GM18909 (cell line): Measurements from ENCODE around the gene ADAM12.
"Not testable (repeated sequence)": the region's sequence is repeated elsewhere in the genome, so short reads cannot be mapped to it uniquely, and the experiment has no call there.

ENCODE experiments used
- ATAC-seq: cut with Tn5 transposase; IDR thresholded peaks from one replicate; pipeline ENCODE4 v1.9.1; 2021; ENCODE audit warnings: mild to moderate bottlenecking; ENCODE audit not compliant: unreplicated experiment, poor library complexity

The ADAM12 gene

DNA sequence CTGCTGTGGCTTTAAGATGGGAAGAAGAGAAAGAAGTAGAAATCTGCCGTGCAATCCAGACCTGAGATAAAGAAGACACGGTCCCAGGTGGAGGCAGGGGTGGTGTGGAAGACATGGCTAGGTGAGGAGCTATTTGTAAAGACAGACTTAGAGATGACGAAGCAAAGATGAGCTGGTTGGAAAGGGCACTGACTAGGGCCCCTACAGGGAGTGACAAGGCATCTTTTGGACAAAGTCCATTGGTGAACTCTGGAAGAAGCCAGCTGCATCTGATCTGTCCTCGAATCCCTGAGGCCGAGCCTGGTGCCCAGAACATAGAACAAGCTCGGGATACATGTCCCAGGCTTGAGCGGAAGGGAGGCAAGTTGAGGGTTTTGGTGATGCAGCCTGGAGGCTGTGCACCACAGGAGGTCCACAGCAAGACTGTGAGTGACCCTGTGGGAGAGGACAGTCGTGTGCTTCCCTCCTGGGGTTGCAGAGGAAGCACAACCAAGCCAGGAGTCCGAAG, 191.2 kb downstream of the ADAM12 start:
- no peak for ATAC-seq

GRCh38 chr10:126196281-126196680, 192.0 kb downstream of the ADAM12 start:
- no peak for ATAC-seq

GRCh38 chr10:126191192-126191591, 197.1 kb downstream of the ADAM12 start:
- no peak for ATAC-seq

GRCh38 chr10:126188679-126189200, 199.5 kb downstream of the ADAM12 start:
- ATAC-seq = no peak

DNA sequence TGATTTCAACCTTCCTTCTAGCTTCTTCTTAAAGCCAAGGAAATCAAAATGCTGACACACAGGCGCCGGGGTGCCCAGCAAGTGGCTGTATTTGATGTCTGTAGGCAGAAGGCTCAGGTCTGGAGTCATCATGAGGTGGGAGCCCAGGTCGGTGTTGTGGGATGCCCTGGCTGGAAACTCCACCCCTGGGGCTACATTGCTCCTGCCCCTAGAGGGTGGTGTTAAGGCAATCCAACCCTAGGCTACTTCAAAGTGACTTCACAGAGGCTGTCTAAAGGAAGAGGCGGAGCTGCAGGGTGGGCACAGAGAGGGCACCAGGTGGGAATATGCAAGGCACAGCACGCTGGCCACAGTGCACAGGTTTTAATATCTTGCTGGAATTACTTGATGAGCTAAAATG, 200.9 kb downstream of the ADAM12 start:
- ATAC-seq = no peak

- no peak for ATAC-seq
These were observed 201.5 kb downstream of the ADAM12 start for GRCh38 chr10:126186766-126187165.

DNA sequence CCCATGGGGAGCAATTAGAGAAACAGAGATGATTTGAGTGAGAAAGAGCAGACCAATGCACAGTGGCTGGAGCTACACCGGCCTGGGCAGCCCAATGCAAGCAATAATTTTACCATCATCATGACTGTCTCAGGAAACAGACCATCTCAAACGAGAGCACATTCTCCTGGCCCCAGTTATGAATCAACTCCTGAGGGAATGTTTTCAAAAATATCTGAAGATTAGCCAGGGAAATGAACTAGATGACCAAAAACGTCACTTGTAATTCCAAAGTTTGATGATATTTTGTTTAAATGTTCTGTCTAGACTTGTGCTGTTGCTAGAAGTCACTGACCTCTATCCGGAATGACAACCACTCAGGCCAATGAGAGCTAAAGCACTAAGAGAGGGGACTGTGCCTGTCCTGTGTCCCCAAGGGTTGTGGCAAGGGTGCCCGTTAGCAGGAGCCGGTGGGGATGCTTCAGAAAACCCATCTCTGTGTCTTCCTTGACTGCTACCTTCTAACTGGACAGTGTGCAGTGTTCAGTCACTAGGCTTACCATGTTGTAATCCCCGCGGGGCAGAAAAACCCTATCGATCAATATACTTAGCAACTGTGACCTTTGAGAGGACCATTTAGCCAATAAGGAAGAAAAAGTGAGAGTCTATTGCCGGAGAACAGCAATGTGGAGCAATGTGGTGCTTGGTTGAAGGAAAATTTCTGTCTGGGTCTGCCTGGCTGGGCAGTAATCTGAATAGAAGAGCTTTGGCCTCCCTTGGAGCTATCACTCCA, 202.4 kb downstream of the ADAM12 start:
- ATAC-seq = no peak

DNA sequence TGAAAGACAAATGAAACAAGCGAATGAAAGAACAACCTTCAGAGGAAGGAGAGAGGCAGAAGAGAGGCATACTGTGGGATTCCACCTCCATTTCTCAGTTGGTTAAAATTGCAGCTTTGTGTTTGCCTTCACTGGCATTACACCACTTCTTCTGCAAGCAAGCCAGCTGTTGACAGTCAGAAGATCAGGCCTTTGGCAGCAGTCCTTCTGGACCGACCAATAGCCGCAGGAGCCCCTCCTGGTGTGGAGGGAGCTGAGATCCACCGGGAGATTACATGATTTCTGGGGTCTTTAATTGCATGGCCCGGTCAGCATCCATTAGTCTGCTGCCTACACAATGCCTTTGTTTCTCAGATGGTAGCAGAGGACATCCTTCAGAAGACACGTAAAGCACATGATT, 206.7 kb downstream of the ADAM12 start:
- ATAC-seq = no peak

DNA sequence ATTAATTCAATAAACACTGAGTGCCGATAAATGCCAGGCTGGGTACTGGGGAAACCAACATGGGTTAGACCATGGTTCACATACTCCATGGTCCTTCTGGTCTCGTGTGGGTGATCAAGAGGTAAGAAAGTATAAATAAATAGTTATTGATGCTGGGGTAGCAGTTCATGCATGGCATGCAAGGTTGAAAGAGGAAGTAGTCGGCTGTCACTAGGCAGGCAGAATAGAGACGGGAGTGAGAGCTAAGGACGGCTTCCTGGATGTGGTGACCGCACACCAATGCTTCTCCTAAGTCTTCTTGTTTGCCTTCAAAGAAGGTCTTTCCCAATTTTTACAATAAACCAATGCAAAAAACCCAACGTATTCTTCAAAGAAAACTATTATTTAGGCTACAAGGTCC, 208.6 kb downstream of the ADAM12 start:
- ATAC-seq = no peak

DNA sequence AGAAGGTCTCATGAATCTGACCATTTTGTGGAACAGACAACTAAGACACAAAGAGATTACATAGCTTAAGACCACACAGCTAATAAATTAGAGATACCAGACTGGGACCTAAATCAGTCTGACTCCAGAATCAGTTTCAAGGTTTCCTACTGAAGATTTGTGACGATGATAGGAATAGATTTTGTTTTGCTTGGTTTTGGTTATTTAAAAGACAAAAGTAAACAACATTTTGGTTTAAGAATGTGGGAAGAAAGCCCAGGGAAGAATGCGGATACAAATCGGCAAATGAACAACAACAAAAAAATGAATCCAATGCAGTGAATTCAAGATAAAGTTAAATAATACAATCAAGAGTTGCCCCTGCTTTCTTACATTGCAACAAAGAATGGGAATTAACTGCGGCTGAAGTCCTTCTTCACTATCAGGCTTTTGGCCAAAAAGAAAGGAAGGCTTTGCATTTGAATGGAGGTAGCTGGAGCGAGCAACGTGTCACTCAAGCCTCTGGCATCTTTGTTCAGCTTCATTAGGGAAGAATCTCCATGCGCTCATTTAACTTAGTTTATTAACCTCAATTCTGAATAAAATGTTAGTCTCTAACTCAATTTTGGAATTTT, 210.8 kb downstream of the ADAM12 start:
- ATAC-seq = no peak

DNA sequence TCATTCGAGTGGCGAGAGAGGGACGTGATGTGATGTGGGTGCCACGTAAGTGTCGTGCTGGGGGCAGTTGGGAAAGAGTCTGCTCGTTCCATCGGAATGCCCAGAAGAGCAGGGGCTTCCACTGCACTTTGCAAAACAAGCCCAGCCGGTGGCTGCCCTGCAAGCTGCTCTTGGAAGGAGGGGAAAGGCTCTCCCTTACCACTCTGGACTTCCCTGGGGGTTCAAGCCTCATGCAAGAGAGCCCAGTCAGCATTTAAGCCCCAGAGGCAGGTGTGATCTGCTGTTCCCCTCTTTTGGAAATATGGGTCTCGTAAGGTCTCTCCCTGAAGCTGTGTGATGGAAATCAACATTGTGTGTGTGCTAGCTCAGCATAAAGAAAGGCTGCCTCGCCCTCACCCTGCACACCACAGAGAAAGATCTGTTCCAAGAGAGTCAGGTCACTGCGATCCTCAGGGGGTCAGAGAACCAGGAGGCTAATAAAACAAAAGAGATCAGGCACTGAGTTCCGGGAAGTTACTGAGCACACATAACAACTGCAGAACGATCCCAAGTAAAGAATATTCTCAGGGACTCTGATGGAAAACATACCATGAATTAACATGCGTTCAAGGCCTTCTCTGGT, 212.5 kb downstream of the ADAM12 start:
- no peak for ATAC-seq

- not testable (repeated sequence) for ATAC-seq
These were observed 215.5 kb downstream of the ADAM12 start for GRCh38 chr10:126172755-126173154.

- ATAC-seq = no peak
These were observed 216.7 kb downstream of the ADAM12 start for GRCh38 chr10:126171555-126171954.

GRCh38 chr10:126170776-126171175, 217.5 kb downstream of the ADAM12 start:
- no peak for ATAC-seq

DNA sequence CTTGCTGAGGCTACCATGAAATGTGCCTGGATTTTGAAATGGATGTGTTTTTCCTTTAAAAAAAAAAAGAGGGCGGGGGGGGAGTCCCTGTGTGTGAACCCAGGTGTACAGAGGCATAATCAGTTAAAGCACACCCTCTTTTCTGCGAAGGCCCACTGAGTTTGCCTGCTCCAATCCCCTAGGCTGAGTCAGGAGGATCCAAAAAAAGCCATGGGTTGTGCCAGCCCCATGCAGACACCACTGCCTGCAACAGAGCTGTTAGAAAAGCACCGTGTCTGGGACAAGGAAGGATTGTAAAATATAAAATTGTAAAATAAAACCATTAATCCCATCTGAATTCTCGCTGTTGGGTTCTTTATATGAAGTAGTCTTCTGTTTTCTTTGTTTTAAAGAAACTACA, 217.9 kb downstream of the ADAM12 start:
- no peak for ATAC-seq

GRCh38 chr10:126169899-126170298, 218.4 kb downstream of the ADAM12 start:
- no peak for ATAC-seq

GRCh38 chr10:126166797-126167196, 221.5 kb downstream of the ADAM12 start:
- ATAC-seq = no peak

GRCh38 chr10:126165874-126166273, 222.4 kb downstream of the ADAM12 start:
- no peak for ATAC-seq

DNA sequence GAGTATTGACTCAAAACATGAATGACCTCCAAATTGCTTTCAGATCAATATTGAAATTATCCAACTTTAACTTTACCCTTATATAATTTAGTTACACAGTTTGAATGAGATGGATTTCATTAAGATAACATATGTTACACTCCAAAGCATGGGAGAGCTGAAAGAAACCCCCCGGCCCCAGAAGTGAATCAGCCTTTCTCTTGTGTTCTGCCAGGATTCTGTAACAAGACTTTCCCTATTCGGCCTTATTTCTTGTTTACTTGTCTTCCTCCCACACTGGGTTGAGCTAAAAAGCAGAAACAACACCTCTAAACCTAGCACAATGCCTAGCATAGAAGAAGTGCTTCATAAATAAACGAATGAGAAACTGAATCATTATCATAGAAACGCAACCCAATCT, 224.8 kb downstream of the ADAM12 start:
- no peak for ATAC-seq

DNA sequence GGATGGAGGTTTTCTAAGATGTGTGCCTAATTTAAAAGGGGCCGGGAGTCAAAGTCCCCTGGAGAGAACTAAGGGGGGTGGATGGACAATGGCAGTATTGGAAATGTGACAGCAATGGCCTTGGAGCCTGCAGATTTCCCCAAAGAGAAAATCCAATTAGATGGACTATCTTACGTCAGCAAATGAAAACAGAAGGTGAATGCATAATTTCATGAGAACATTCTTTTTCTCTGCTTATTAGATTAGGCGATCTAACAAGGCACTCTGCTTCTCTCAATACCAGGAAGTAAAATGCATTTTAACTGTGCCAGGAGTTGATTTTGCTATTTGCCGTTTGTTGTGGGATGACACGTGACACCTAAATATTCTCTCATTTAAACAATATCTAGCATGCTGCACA, 226.6 kb downstream of the ADAM12 start:
- ATAC-seq = no peak

- no peak for ATAC-seq
These were observed 227.2 kb downstream of the ADAM12 start for GRCh38 chr10:126160971-126161630.
